MM.1S (cell line): ENCODE results near the gene TMEM267.

ENCODE experiments used
- CTCF ChIP-seq: fragments of 300-600 bp; sonication (generic); IDR thresholded peaks from 2 replicates; pipeline ENCODE4 v1.5.1; 2016; ENCODE audit warnings: antibody characterized with exemption, low read length, mixed read lengths
- EZH2 ChIP-seq: fragments of 300-600 bp; sonication (generic); optimal IDR thresholded peaks from 2 replicates; pipeline ENCODE3; 2017; ENCODE audit warnings: low read depth, mild to moderate bottlenecking, antibody characterized with exemption, low read length, mixed read lengths
- EZH2phosphoT487 ChIP-seq: fragments of 300-600 bp; sonication (generic); IDR thresholded peaks from 2 replicates; pipeline ENCODE4 v1.6.1; 2018; ENCODE audit warnings: antibody characterized with exemption, low read length

GRCh38 chr5:43415935-43416802 lies 67.5 kb downstream of the TMEM267 start:
- no peak for TF ChIP-seq CTCF
- no peak for TF ChIP-seq EZH2
- no peak for TF ChIP-seq EZH2phosphoT487
